Glutamatergic neuron (in vitro differentiated cells): ENCODE data around the gene HIRIP3. TPM values are rescaled to one million over a fixed set of nuclear protein-coding genes. Genes with fewer than 3 reads are reported as not detected.
"Not testable (repeated sequence)": the region's sequence is repeated elsewhere in the genome, so short reads cannot be mapped to it uniquely, and the experiment has no call there.

Source experiments
- DNase-seq: peaks from one replicate; pipeline ENCODE4 v3.0.0; 2022
- H3K27ac Mint-ChIP-seq: one replicate; pipeline ENCODE4 v1.8.0; 2020; ENCODE audit warnings: mild to moderate bottlenecking, mixed read lengths, inconsistent platforms; ENCODE audit not compliant: unreplicated experiment
- H3K27me3 Mint-ChIP-seq: one replicate; pipeline ENCODE4 v1.8.0; 2020; ENCODE audit warnings: mild to moderate bottlenecking, moderate library complexity, mixed read lengths, inconsistent platforms; ENCODE audit not compliant: unreplicated experiment
- H3K36me3 Mint-ChIP-seq: one replicate; pipeline ENCODE4 v1.8.0; 2020; ENCODE audit warnings: mild to moderate bottlenecking, mixed read lengths, inconsistent platforms; ENCODE audit not compliant: unreplicated experiment
- H3K4me1 Mint-ChIP-seq: one replicate; pipeline ENCODE4 v1.8.0; 2020; ENCODE audit warnings: mild to moderate bottlenecking, low read depth, mixed read lengths, inconsistent platforms; ENCODE audit not compliant: unreplicated experiment
- H3K4me3 Mint-ChIP-seq: one replicate; pipeline ENCODE4 v1.8.0; 2020; ENCODE audit warnings: mild to moderate bottlenecking, mixed read lengths, inconsistent platforms; ENCODE audit not compliant: unreplicated experiment
- H3K9me3 Mint-ChIP-seq: one replicate; pipeline ENCODE4 v1.8.0; 2020; ENCODE audit warnings: mild to moderate bottlenecking, moderate library complexity, mixed read lengths, inconsistent platforms; ENCODE audit not compliant: unreplicated experiment
- CTCF ChIP-seq: fragments of 200-600 bp; sonication (generic); IDR thresholded peaks from one replicate; pipeline ENCODE4 v1.5.0; 2021; ENCODE audit not compliant: partially characterized antibody, unreplicated experiment
- long read RNA-seq: library from polyadenylated mRNA; unstranded; transcript quantifications from one replicate; pipeline ENCODE4 v2.0.0, GENCODE V29; 2020; ENCODE audit not compliant: unreplicated experiment
- total RNA-seq: library from RNA; stranded (reverse); fragmentation: NEBNext Ultra II Directional; extraction: Animal tissue kit (Norgen Biotek cat#: 25700); gene quantifications from one replicate; pipeline ENCODE4 v1.2.1, GENCODE V29; 2021; ENCODE audit not compliant: unreplicated experiment

Gene HIRIP3, protein sequence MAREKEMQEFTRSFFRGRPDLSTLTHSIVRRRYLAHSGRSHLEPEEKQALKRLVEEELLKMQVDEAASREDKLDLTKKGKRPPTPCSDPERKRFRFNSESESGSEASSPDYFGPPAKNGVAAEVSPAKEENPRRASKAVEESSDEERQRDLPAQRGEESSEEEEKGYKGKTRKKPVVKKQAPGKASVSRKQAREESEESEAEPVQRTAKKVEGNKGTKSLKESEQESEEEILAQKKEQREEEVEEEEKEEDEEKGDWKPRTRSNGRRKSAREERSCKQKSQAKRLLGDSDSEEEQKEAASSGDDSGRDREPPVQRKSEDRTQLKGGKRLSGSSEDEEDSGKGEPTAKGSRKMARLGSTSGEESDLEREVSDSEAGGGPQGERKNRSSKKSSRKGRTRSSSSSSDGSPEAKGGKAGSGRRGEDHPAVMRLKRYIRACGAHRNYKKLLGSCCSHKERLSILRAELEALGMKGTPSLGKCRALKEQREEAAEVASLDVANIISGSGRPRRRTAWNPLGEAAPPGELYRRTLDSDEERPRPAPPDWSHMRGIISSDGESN
- 12.2 TPM for total RNA-seq
- long read RNA-seq, partial matches to known transcripts, result 2 of 11 reads
- long read RNA-seq, other reads (novel, unspliced or antisense), result 2 of 11 reads

DNA sequence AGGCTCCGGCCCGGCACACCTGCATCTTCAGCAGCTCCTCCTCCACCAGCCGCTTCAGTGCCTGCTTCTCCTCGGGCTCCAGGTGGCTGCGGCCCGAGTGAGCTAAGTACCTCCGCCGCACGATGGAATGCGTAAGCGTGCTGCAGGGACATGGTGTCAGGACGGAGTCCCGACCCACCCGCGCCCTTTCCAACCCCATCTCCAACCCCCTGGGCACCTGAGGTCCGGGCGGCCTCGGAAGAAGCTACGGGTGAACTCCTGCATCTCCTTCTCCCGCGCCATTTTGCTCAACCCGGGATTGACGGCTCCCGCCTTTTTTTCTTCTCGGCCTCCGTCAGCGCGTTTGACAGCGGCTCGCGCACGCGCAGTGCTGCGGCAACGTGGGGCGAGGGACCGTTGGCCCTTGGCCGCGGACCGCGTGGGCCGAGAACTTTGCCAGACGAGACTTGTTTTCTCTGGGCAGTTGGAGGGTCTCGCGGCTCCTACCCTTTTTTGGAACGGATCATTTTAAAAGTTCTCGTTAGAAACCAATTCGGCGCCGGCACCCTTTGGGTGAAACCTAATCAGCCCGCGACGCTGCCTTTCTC is at the start of gene HIRIP3:
TSS of gene HIRIP3 (minus strand) at position 294 of the 587 bp plus-strand sequence. CDS start at position 282, 12 bp downstream.
- Mint-ChIP-seq H3K27me3 (peaks cover 15% of the 10 kb centered on the region), H3K36me3 (peaks cover 1% of the 10 kb centered on the region), H3K9me3 (peaks cover 5% of the 10 kb centered on the region), H3K4me3 (peak within 1 kb of the TSS; percentile 97), H3K27ac (peak within 1 kb of the TSS; percentile 87), H3K4me1 (peaks cover 11% of the 10 kb centered on the region)
- DNase-seq, result peak; percentile 88
- TF ChIP-seq CTCF, result no peak

DNA sequence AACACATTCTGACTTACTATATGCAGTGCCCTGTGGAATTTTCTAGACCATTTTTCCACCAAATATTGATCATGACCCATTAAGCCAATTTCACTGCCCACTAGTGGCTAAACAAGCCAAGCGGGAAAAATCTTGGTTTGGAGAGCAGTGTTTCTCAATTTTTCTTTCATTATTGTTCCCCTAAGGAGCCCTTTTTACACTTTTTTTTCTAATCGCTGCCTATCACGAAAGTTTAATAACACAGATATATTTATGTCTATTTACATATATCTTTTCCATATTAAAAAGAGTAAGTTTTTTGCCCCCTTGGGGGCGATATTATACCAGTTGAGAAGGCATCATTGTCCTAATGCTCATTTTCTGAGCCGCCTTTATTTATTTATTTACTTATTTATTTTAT is 46.4 kb upstream of the HIRIP3 start:
- H3K4me3 Mint-ChIP-seq, result no peak overlapping the region
- peaks cover 2% of the 10 kb centered on the region for H3K9me3 Mint-ChIP-seq
- DNase-seq, result no peak
- no peak overlapping the region for H3K27ac Mint-ChIP-seq
- H3K36me3 Mint-ChIP-seq, result no peaks in the 10 kb centered on the region
- H3K4me1 Mint-ChIP-seq, result peaks cover 3% of the 10 kb centered on the region
- H3K27me3 Mint-ChIP-seq, result peaks cover 3% of the 10 kb centered on the region
- TF ChIP-seq CTCF, result peak; percentile 59

GRCh38 chr16:30040690-30041089 is 45.3 kb upstream of the HIRIP3 start:
- not testable (repeated sequence) for H3K4me3 Mint-ChIP-seq, H3K4me1 Mint-ChIP-seq, DNase-seq, H3K9me3 Mint-ChIP-seq, H3K36me3 Mint-ChIP-seq, H3K27ac Mint-ChIP-seq, H3K27me3 Mint-ChIP-seq

DNA sequence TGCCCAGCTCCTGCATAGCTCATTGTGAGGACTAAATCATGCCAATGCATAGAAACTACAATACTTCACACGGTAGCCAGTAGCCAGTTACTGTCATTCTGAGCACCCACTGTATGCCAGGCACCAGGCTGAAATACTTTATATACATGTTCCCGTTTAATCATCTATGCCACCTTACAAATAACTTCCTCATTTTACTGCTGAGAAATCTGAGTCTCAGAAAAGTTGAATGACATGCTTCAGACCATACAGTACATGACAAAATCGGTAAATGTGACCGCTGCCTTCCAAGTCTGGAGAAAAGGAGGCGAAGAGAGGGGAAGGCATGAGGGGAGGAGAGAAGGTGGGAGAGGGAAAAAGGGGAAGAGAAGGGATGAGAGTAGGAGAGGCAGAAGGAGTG is 44.8 kb upstream of the HIRIP3 start:
- no peak for DNase-seq
- peaks cover 3% of the 10 kb centered on the region for H3K27me3 Mint-ChIP-seq
- no peak overlapping the region for H3K4me3 Mint-ChIP-seq
- H3K4me1 Mint-ChIP-seq, result peaks cover 2% of the 10 kb centered on the region
- no peak for TF ChIP-seq CTCF
- H3K36me3 Mint-ChIP-seq, result no peaks in the 10 kb centered on the region
- H3K27ac Mint-ChIP-seq, result no peak overlapping the region
- H3K9me3 Mint-ChIP-seq, result peaks cover 2% of the 10 kb centered on the region

GRCh38 chr16:30033270-30033669 is 37.9 kb upstream of the HIRIP3 start:
- Mint-ChIP-seq H3K4me1 (peaks cover 17% of the 10 kb centered on the region), H3K27me3 (peaks cover 9% of the 10 kb centered on the region), H3K4me3 (no peak overlapping the region), H3K27ac (no peak overlapping the region), H3K9me3 (peaks cover 3% of the 10 kb centered on the region), H3K36me3 (no peaks in the 10 kb centered on the region)
- TF ChIP-seq CTCF, result no peak
- DNase-seq, result no peak
